Inflammatory macrophage treated with lipopolysaccharide for 4 hours (primary cell): ENCODE results near the gene SSH2.
"Not testable (repeated sequence)": the region's sequence is repeated elsewhere in the genome, so short reads cannot be mapped to it uniquely, and the experiment has no call there.

Experiments
- DNase-seq: peaks from one replicate; pipeline ENCODE4 v3.0.0-alpha.2; 2020

SSH2 gene

GRCh38 chr17:29835435-29836351 lies 94.3 kb downstream of the SSH2 start:
- peak; percentile 91 for DNase-seq

- no peak for DNase-seq
Measured at GRCh38 chr17:29833801-29834200, 96.2 kb downstream of the SSH2 start.

GRCh38 chr17:29828676-29829284 lies 101.2 kb downstream of the SSH2 start:
- no peak for DNase-seq

GRCh38 chr17:29827179-29827578 lies 102.8 kb downstream of the SSH2 start:
- DNase-seq = no peak

- DNase-seq = no peak
Measured at GRCh38 chr17:29826114-29826692, 103.8 kb downstream of the SSH2 start.

- DNase-seq = no peak
Measured at GRCh38 chr17:29825604-29826003, 104.4 kb downstream of the SSH2 start.

GRCh38 chr17:29821897-29822296 lies 108.1 kb downstream of the SSH2 start:
- DNase-seq = no peak

- DNase-seq = no peak
Measured at GRCh38 chr17:29820425-29820824, 109.6 kb downstream of the SSH2 start.

GRCh38 chr17:29807520-29808361 lies 122.3 kb downstream of the SSH2 start:
- DNase-seq = peak; percentile 70

- DNase-seq = peak; percentile 40
Measured at GRCh38 chr17:29802246-29802645, 127.8 kb downstream of the SSH2 start.

- DNase-seq = no peak
Measured at GRCh38 chr17:29800457-29800856, 129.6 kb downstream of the SSH2 start.

GRCh38 chr17:29796652-29797051 lies 133.4 kb downstream of the SSH2 start:
- DNase-seq = no peak

GRCh38 chr17:29793501-29793900 lies 136.5 kb downstream of the SSH2 start:
- no peak for DNase-seq

GRCh38 chr17:29791336-29792080 lies 138.5 kb downstream of the SSH2 start:
- peak; percentile 36 for DNase-seq

- peak; percentile 57 for DNase-seq
Measured at GRCh38 chr17:29789196-29790170, 140.5 kb downstream of the SSH2 start.

GRCh38 chr17:29787995-29788394 lies 142.0 kb downstream of the SSH2 start:
- no peak for DNase-seq

GRCh38 chr17:29782917-29783316 lies 147.1 kb downstream of the SSH2 start:
- DNase-seq = no peak

GRCh38 chr17:29779812-29780190 lies 150.2 kb downstream of the SSH2 start:
- not testable (repeated sequence) for DNase-seq

GRCh38 chr17:29778956-29779811 lies 150.8 kb downstream of the SSH2 start:
- DNase-seq = peak; percentile 65

- DNase-seq = no peak
Measured at GRCh38 chr17:29777663-29778062, 152.4 kb downstream of the SSH2 start.
